K562 treated with DMSO at 1 percent for 24 hours (cell line): Measurements from ENCODE around the gene ABCA10. TPM values are rescaled to one million over a fixed set of nuclear protein-coding genes. Genes with fewer than 3 reads are reported as not detected.

Experiments used
- total RNA-seq: library from RNA; unstranded; fragments of 300-600 nt; gene quantifications from 2 replicates; pipeline ENCODE4 v1.2.3, GENCODE V29; 2022; ENCODE audit warnings: low read depth; ENCODE audit not compliant: insufficient read depth

ABCA10 gene
- total RNA-seq: 0.08 TPM in 1 of 2 replicates, not detected in the other

DNA sequence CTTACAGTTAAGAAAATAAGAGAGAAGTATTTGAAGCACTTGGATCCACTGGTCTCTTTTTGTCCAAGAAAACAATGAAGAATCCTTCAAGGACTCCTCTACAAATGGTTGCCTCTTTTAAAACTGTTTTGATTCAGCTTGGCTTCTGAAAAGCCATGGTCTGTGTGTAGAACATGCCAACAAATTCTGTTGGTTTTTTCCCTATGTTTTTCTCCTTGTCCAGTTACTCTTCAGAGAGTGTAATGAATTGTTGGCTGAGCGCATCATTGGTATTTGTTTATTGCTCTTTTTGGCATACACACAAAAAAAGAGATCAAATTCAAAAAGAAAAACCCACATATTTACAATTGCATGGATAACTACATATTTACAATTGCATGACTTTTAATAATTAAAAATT, at the start of gene ABCA10:
ABCA10 (minus strand) TSS at position 249 of the 400 bp plus-strand sequence. CDS start 3,466 bp downstream, outside the sequence.

GRCh38 chr17:69141431-69142174, 87.0 kb downstream of the ABCA10 start, which contains the start of gene ABCA6:
Gene ABCA6 (minus strand): TSS chr17:69141895. CDS start chr17:69140703, 1,192 bp downstream.

Other genes with a start within 250 kb of the ABCA10 start
- not detected in 2 replicates for gene ABCA9, start 167.9 kb downstream of the ABCA10 start, total RNA-seq
- gene ABCA6, start 86.9 kb downstream of the ABCA10 start, total RNA-seq: 0.12 TPM in 1 of 2 replicates, not detected in the other
- gene ABCA5, start 98.3 kb upstream of the ABCA10 start, total RNA-seq: 0.47 and 1.0 TPM in 2 replicates
- gene MAP2K6, start 185.9 kb upstream of the ABCA10 start, total RNA-seq: not detected in 2 replicates